Raji (cell line): Measurements from ENCODE around the gene NEURL2.

Source experiments
- POLR2A ChIP-seq: IDR thresholded peaks from 2 replicates; pipeline ENCODE4 v1.6.1; 2011; ENCODE audit warnings: low read depth, low read length, control low read depth; ENCODE audit not compliant: insufficient read depth

NEURL2 gene

DNA sequence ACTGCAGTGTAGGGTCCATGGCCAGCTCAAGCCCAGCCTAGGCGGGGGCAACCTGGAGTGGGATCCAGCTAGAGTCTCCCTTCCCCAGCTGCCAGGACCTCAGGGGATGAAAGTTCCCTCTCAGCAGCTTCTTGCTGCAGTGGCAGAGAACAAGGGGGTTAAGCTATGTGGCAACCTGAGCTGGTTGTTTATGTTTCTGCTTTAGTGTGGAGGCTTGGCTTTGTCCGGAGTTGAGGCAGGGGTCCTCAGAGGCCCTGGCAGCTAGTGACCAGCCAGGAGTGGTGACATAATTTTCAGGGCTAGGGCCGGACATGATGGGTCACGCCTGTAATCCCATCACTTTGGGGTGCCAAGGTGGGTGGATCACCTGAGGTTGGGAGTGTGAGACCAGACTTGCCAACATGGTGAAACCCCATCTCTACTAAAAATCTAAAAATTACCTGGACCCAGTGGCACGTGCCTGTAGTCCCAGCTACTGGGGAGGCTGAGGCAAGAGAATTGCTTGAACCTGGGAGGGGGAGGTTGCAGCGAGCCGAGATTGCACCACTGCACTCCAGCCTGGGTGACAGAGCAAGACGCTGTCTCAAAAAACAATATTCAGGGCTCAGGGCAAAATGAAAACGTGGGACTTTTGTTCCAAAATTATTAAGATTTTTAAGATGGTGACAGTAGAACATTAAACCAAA is 35.0 kb upstream of the NEURL2 start:
- no peak for TF ChIP-seq POLR2A

DNA sequence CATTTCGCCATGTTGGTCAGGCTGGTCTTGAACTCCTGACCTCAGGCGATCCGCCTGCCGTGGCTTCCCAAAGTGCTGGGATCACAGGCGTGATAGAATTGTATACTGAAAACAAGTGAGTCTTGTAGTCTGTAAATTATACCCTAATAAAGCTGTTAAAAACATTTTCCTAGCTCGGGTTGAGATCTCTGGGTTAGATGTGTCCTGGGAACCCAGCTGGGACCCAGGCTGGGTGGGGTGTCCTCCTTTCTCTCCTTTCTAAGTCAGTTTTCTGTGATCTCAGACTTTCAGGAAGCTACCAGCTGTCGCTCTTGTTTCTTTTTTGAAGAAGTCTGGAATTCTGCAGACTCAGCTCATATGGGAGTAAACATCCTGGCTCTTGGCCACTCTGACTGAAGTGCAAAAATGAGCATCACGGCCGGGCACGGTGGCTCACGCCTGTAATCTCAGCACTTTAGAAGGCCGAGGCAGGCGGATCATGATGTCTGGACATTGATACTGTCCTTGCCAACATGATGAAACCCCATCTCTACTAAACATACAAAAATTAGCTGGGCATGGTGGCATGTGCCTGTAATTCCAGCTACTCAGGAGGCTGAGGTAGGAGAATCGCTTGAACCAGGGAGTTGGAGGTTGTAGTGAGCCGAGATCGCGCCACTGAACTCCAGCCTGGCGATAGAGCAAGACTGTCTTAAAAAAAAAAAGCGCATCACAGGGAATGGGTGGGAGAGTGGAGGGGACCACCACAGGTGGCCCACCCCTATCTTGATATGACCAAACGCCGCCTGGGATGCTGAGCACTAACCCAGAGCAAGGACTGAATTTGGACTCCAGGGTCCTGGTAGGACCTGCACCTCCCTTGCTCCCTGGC is 33.6 kb upstream of the NEURL2 start:
- TF ChIP-seq POLR2A = no peak

DNA sequence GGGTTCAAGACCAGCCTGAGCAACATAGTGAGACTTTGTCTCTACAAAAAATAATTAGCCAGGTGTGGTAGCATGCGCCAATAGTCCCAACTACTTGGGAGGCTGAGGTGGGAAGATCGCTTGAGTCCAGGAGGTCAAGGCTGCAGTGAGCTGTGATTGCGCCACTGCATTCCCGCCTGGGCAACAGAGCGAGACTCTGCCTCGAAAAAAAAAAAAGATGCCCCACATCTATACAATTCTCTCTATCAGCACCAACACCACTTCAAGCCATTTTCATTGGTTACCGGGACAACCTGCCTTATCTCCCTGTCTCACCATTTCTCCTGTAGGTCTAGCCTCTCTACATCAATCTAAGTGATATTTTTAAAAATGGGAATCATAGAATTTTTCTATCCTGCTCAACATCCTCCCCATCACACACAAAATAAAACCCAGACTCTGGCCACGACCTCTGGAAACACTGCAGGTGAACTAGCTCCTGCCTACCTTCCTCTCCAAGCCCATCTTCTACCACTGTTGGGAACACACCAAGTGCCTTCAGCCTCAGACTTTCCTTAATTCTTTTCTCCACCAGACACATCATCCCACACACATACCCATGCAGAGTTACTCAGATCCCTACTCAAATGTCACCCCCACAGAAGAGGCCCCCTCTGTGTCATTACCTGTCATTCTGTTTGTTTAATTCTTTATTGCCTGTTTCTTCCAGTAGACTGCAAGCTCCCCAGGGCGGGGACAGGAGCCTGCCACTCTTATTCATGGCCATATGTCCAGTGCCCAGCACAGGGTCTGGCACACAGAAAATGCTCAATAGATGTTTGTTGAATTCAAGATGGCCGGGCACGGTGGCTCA is 30.6 kb upstream of the NEURL2 start:
- TF ChIP-seq POLR2A = no peak

DNA sequence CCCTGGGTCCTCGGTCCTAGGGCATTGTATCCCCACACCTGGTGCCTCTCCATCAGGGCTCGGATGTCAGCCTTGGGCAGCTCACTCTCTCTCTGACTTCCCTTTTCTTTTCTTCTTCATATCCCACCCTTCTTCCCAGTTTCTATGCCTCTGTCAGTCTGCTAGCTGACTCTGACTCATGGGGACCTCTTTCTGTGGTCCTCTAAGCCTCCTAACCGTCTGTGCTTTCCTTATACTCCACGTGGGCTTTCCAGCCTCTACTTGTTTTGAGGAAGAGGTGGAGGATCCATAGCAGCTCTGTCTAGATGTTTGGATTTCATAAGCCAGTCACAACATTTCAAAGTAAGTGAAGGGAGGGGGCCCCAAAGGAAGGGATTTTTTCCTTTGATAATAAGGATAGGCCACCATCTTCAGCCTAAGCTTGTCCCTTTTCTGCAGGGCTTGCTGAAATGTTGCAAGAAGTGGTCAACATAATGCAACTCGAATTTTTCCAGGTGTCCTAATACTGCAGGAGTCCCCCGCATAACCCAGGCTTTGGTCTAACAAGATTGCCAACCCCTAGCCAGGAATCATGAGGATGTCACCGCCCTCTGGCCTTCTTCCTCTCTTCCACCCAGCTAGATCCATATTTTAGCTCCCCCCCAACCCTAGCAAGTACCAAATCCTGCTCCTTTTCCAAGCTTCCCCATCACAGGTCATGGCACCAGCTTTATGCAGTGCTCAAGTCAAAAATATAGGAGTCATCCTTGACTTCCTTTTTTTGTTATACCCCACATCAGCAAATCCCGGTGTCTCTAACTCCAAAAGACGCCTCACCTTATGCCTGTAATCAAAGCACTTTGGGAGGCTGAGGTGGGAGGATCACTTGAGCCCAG is 29.7 kb upstream of the NEURL2 start:
- no peak for TF ChIP-seq POLR2A

DNA sequence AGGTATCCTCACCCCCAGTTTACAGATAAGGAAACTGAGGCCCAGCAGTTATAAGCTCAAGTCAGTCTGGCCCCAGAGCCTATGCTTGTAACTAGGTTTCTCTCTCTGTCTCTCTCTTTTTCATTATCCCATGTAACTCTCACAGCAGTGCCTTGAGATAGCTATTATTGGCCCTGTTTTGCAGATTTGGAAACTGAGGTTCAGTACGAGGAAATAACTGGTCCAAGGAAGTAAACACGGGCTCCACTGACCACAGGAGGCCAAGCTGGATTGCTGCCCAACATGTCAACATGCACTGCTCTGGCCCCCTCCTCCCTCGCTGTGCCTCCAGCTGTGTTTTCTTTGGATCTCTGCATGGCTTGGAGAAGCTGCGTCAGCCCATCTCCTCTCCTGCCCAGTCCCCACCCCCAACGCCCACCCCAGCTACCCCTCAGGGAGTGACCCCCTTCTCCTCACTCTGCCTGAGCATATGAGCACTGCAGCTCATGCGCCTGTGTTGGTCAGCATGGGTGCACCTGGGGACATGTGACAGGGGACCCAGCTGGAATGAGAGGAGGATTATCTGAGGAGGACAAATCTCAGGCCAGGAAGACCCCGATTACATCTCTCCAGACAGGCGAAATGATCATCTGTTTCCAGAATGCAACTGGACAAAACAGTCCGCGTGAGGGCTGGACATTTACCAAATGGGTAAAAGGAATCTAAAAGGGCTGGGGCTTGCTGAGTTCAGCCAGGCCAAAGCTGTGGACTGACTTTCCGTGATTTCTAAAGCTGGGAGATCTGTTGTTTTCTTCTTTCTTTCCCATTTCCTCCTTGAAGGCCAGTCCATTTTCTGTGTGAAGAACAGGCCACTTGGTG is 28.8 kb upstream of the NEURL2 start:
- no peak for TF ChIP-seq POLR2A

DNA sequence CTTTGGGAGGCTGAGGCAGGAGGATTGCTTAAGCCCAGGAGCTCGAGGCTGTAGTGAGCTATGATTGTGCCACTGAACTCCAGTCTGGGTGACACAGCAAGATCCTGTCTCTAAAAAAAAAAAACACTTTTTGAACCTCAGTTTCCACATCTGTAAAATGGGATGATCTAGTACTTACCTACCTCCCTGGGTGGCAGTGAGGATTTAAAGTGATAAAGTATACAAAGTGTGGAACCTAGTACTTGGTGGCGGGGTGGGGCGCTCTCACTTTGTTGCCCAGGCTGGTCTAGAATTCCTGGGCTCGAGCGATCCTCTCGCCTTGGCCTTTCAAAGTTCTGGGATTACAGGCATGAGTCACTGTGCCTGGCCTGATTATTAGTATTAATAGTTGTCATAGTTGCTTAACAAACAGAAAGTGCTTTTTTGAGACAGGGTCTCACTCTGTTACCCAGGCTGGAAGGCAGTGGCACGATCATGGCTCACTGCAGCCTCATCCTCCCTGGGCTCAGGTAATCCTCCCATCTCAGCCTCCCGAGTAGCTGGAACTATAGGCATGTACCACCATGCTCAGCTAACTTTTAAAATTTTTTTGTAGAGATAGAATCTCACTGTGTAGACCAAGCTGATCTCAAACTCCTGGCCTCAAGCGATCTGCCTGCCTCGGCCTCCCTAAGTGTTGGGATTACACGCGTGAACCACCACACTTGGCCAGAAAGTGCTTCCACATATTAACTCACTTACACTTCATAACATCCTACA is 27.9 kb upstream of the NEURL2 start:
- no peak for TF ChIP-seq POLR2A

DNA sequence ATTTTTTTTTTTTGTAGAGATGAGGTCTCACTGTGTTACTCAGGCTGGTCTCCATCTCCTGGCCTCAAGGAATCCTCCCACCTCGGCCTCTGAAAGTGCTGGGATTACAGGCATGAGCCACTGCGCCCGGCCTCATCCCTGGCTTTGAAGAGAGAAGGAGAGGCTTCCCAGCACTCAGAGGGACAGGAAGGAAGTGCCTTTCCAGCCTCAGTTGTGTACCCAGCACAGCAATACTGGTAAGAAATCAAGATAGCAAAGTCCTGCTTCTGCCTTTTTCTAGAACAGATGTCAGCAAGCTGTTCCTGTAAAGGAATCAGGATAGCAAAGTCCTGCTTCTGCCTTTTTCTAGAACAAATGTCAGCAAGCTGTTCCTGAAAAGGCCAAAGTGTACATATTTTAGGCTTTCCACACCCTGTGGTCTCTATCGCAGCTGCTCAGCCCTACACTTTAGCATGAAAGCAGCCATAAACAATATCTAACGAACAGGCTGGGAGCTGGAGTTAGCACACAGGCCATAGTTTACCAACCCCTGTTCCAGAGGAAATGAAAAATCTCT is 27.3 kb upstream of the NEURL2 start:
- no peak for TF ChIP-seq POLR2A

DNA sequence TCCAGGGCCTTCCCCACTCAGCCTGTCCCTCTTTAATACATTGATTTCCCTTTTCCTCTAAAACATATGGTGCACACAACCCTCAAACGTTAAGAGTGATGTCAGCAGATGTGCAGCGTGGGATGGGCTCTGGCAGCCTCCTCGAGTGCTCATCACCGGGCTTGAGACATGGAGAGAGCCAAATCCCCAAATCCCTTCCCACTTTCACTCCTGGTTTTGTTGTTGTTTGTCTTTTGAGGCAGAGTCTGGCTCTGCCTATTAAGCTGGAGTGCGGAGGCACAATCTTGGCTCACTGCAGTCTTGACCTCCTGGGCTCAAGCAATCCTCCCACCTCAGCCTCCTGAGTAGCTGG is 26.8 kb upstream of the NEURL2 start:
- TF ChIP-seq POLR2A = no peak

DNA sequence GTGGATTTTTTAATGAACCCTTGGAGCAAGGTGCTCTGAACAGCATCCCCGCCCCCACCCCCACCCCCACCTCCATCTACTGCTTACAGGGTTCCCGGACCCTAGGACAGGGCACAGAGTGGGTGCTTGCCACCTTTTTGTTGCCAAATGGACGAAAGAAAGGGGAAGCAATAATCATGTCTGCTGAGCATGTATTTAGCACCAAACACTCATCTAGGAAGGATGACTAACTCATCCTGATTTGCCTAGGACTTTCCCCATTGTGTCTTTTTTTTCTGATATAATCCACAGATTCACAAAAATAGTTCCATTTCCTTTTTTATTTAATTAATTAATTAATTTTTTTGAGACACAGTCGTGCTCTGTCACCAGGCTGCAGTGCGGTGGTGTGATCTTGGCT is 22.1 kb upstream of the NEURL2 start:
- TF ChIP-seq POLR2A = no peak

DNA sequence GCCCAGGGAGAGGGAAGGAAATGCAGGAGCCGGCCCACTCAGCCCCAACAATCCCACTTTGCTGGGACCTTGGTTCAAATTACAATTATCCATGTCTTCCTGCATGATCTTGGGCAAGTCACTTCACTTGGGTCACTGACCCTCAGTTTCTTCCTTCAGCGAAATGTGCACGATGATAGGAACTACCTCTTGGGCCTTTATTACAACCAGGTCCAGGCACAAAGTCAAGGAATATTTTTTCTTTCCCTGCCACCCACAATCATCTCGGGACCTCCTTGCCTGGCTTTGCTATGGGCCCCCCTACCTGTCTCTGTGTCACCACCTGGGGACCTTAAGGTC is 21.3 kb upstream of the NEURL2 start:
- TF ChIP-seq POLR2A = no peak

DNA sequence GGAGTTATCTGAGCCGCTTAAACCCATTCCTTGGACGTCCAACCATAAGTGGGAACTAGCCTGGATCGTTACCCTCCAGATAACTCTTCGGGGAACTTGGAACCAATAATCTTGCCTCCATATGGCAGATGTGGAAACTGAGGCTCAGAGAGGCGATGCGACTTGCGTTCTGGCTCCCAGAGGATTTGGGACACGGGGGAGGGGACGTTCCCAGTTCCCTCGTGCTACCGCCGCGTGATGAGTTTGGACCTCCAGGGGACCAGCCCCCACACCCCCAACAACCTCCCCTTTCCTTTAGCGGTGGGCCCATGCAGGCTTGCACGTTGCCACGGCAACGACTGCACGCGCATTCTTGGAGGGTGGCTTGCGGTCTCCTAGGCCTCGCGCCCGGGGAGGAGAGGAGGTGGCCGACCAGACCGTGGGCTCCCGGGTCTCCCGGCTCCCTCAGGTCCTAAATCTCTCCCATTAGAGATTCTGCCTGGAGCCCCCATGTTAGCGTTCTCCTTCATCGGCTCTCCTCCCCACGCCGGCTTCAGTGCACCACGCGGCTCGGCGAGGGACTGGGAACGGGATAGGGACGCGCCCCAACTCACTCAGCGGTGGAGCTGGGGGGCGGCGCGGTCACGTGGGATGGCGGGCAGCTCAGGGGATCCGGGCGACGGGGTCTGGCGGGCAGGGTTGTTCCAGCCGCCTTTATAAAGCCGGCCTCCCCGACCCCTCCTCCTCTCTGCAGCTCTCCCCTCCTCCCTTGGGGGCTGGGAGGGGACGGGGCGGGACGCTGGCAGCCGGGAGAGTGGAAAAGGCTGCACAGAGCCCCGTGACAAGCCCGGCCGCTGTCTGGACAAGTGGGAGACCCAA is 20.7 kb upstream of the NEURL2 start, which contains the start of gene PLTP:
PLTP (minus strand) TSS at position 670 of the 858 bp plus-strand sequence. CDS start 703 bp downstream, outside the sequence.
- TF ChIP-seq POLR2A = no peak
